IMR-90 (cell line): ENCODE measurements around the gene CTDP1. TPM values are rescaled to one million over a fixed set of nuclear protein-coding genes. Genes with fewer than 3 reads are reported as not detected.

Experiments
- ATAC-seq: fragments of 200-7000 bp; cut with Tn5 transposase; 2 replicates; pipeline ENCODE4 v1.9.1; 2020; ENCODE audit warnings: low read depth, mild to moderate bottlenecking, moderate library complexity
- BruUV-seq: library from RNA; stranded (reverse); fragments of 400-500 nt; replicated peaks from 2 replicates; lab custom pipeline; 2021; lab: Mats Ljungman, UMichigan
- CTCF ChIA-PET: fragments of 300-600 bp; formaldehyde crosslinking; extraction: SDS; loops from one replicate; lab custom pipeline; 2021; ENCODE audit warnings: antibody characterized with exemption; lab: Yijun Ruan, JAX
- POLR2A ChIA-PET: fragments of 300-600 bp; sonication (Branson Sonifier 250); formaldehyde crosslinking; loops from one replicate; lab custom pipeline; 2022; ENCODE audit warnings: antibody characterized with exemption; ENCODE audit not compliant: unreplicated experiment; lab: Charles Lee
- DNase-seq: peaks from one replicate; pipeline ENCODE4 v3.0.0; 2013
- H2AFZ ChIP-seq: replicated peaks from 2 replicates; pipeline ENCODE3; 2013; ENCODE audit warnings: low read length, mild to moderate bottlenecking; ENCODE audit not compliant: poor library complexity
- H2AK5ac ChIP-seq: 2 replicates; pipeline ENCODE4 v1.6.1; 2013; ENCODE audit warnings: low read depth, low read length, inconsistent platforms
- H2AK9ac ChIP-seq: replicated peaks from 2 replicates; pipeline ENCODE3; 2013; ENCODE audit warnings: mild to moderate bottlenecking, low read depth, low read length, moderate library complexity; ENCODE audit not compliant: poor library complexity
- H2BK120ac ChIP-seq: 2 replicates; pipeline ENCODE4 v1.6.1; 2013; ENCODE audit warnings: low read depth, low read length, inconsistent platforms
- H2BK15ac ChIP-seq: 3 replicates; pipeline ENCODE4 v1.6.1; 2013; ENCODE audit warnings: low read depth, low read length, inconsistent platforms
- H2BK20ac ChIP-seq: 2 replicates; pipeline ENCODE4 v1.6.1; 2013; ENCODE audit warnings: low read depth, mild to moderate bottlenecking, inconsistent platforms, low read length, moderate library complexity
- H2BK5ac ChIP-seq: 2 replicates; pipeline ENCODE4 v1.6.1; 2013; ENCODE audit warnings: mild to moderate bottlenecking, low read depth, low read length, inconsistent platforms; ENCODE audit not compliant: poor library complexity, severe bottlenecking
- H3K14ac ChIP-seq: replicated peaks from 2 replicates; pipeline ENCODE4 v1.6.1; 2013; ENCODE audit warnings: low read depth, low read length, inconsistent platforms
- H3K18ac ChIP-seq: 2 replicates; pipeline ENCODE4 v1.6.1; 2013; ENCODE audit warnings: low read depth, low read length, control low read depth
- H3K23ac ChIP-seq: 2 replicates; pipeline ENCODE4 v1.6.1; 2013; ENCODE audit warnings: low read depth, low read length, inconsistent platforms
- H3K27ac ChIP-seq: 2 replicates; pipeline ENCODE4 v1.5.1; 2013; ENCODE audit warnings: mild to moderate bottlenecking, control low read depth, low read length; ENCODE audit not compliant: insufficient read depth
- H3K27me3 ChIP-seq: 2 replicates; pipeline ENCODE4 v1.6.1; 2013; ENCODE audit warnings: low read length; ENCODE audit not compliant: control insufficient read depth, insufficient read depth
- H3K36me3 ChIP-seq: 2 replicates; pipeline ENCODE4 v1.6.1; 2013; ENCODE audit warnings: low read length, mixed read lengths; ENCODE audit not compliant: control insufficient read depth, insufficient read depth
- H3K4ac ChIP-seq: 2 replicates; pipeline ENCODE4 v1.6.1; 2013; ENCODE audit warnings: low read depth, low read length, inconsistent platforms
- H3K4me1 ChIP-seq: 2 replicates; pipeline ENCODE4 v1.6.1; 2013; ENCODE audit warnings: low read length, mixed read lengths; ENCODE audit not compliant: control insufficient read depth, insufficient read depth
- H3K4me2 ChIP-seq: 2 replicates; pipeline ENCODE4 v1.6.1; 2013; ENCODE audit warnings: low read depth, mild to moderate bottlenecking, control low read depth, low read length, moderate library complexity
- H3K4me3 ChIP-seq: 2 replicates; pipeline ENCODE4 v1.5.1; 2013; ENCODE audit warnings: low read depth, mild to moderate bottlenecking, control low read depth, low read length, moderate library complexity; ENCODE audit not compliant: insufficient read depth
- H3K56ac ChIP-seq: 2 replicates; pipeline ENCODE4 v1.6.1; 2013; ENCODE audit warnings: low read length, inconsistent platforms; ENCODE audit not compliant: insufficient read depth; ENCODE audit errors: extremely low read depth
- H3K79me1 ChIP-seq, 2 experiments: 2 replicates each; pipeline ENCODE4 v1.6.1; 2013; ENCODE audit warnings: low read length in 2 of 2, inconsistent platforms in 1 of 2, low read depth in 1 of 2
- H3K9ac ChIP-seq: 2 replicates; pipeline ENCODE4 v1.6.1; 2013; ENCODE audit warnings: low read depth, low read length, control low read depth
- H3K9me1 ChIP-seq: 2 replicates; pipeline ENCODE4 v1.6.1; 2013; ENCODE audit warnings: low read length, inconsistent platforms; ENCODE audit not compliant: insufficient read depth
- H3K9me3 ChIP-seq: 2 replicates; pipeline ENCODE4 v1.6.1; 2013; ENCODE audit warnings: low read length; ENCODE audit not compliant: control insufficient read depth, insufficient read depth
- H4K20me1 ChIP-seq: 2 replicates; pipeline ENCODE4 v1.6.1; 2013; ENCODE audit warnings: low read length, inconsistent platforms; ENCODE audit not compliant: insufficient read depth
- H4K5ac ChIP-seq: 2 replicates; pipeline ENCODE4 v1.6.1; 2013; ENCODE audit warnings: mild to moderate bottlenecking, low read depth, low read length, control low read depth
- H4K8ac ChIP-seq, 2 experiments: 2 replicates each; pipeline ENCODE4 v1.6.1; 2013; ENCODE audit warnings: low read depth in 2 of 2, low read length in 2 of 2, control low read depth in 1 of 2, inconsistent platforms in 1 of 2
- H4K91ac ChIP-seq: 2 replicates; pipeline ENCODE4 v1.6.1; 2013; ENCODE audit warnings: low read depth, low read length, inconsistent platforms; ENCODE audit not compliant: insufficient read depth
- BHLHE40 ChIP-seq: fragments of 150-350 bp; IDR thresholded peaks from 2 replicates; pipeline ENCODE4 v1.6.1; 2016; ENCODE audit warnings: mild to moderate bottlenecking, low read depth, low read length
- CEBPB ChIP-seq: IDR thresholded peaks from 2 replicates; pipeline ENCODE4 v1.6.1; 2012; ENCODE audit warnings: low read depth, low read length, improper control_type of control experiment
- CHD1 ChIP-seq: IDR thresholded peaks from 2 replicates; pipeline ENCODE4 v1.6.1; 2012; ENCODE audit warnings: low read depth, low read length, improper control_type of control experiment
- MAFK ChIP-seq: IDR thresholded peaks from 2 replicates; pipeline ENCODE4 v1.6.1; 2012; ENCODE audit warnings: low read depth, low read length, improper control_type of control experiment
- MAZ ChIP-seq: IDR thresholded peaks from 2 replicates; pipeline ENCODE4 v1.6.1; 2012; ENCODE audit warnings: low read depth, mild to moderate bottlenecking, low read length, improper control_type of control experiment, moderate library complexity, borderline replicate concordance
- MXI1 ChIP-seq: IDR thresholded peaks from 2 replicates; pipeline ENCODE4 v1.6.1; 2012; ENCODE audit warnings: low read depth, mild to moderate bottlenecking, low read length, moderate library complexity, borderline replicate concordance
- NFE2L2 ChIP-seq: fragments of 150-350 bp; IDR thresholded peaks from 2 replicates; pipeline ENCODE4 v1.6.1; 2016; ENCODE audit warnings: low read depth, mild to moderate bottlenecking, low read length
- POLR2A ChIP-seq: IDR thresholded peaks from 2 replicates; pipeline ENCODE4 v1.6.1; 2012; ENCODE audit warnings: mild to moderate bottlenecking, low read depth, low read length
- RCOR1 ChIP-seq: IDR thresholded peaks from 2 replicates; pipeline ENCODE4 v1.6.1; 2012; ENCODE audit warnings: mild to moderate bottlenecking, low read length, improper control_type of control experiment; ENCODE audit not compliant: insufficient replicate concordance
- WGBS, 2 experiments: methylation state at CpG; one replicate each; pipeline versions ENCODE4 v1.1.5 to v1.1.7; 2013; ENCODE audit warnings: missing lambda C conversion rate in 2 of 2; ENCODE audit not compliant: insufficient read length in 1 of 2; ENCODE audit errors: extremely low coverage in 2 of 2; 5-methylcytosine and 5-hydroxymethylcytosine counted together
- dilution Hi-C: fragments of 300-500 bp; cut with HindIII; formaldehyde crosslinking; loops from one replicate; pipeline ENCODE4 v1.14.3; 2018; ENCODE audit warnings: low sequenced_read_pairs; ENCODE audit not compliant: unreplicated experiment
- in situ Hi-C: fragments of 300-500 bp; cut with MboI; formaldehyde crosslinking; loops from 3 replicates; pipeline ENCODE4 v1.14.3; 2019; ENCODE audit warnings: low sequenced_read_pairs, inconsistent platforms, mixed read lengths
- intact Hi-C: fragments of 100-400 bp; cut with micrococcal nuclease; formaldehyde crosslinking; loops from 2 replicates; pipeline ENCODE4 v1.10.0; 2022
- polyA plus RNA-seq, 3 experiments: library from polyadenylated mRNA; depleted of rRNA; stranded (reverse); fragments of >200 nt; gene quantifications; 2 replicates each; pipeline ENCODE4 v1.2.3, GENCODE V29; 2012; ENCODE audit warnings: low replicate concordance in 1 of 3
- total RNA-seq: library from RNA; depleted of rRNA; stranded (reverse); fragments of >200 nt; gene quantifications from 2 replicates; pipeline ENCODE4 v1.2.3, GENCODE V29; 2012
- TF ChIP-seq, protein P1 (sequence below): conservative IDR thresholded peaks from 2 replicates; pipeline ENCODE4 v1.5.1; 2012; ENCODE audit warnings: mild to moderate bottlenecking, low read depth, low read length, improper control_type of control experiment

The CTDP1 gene
- total and polyA plus RNA-seq, 2 of the 4 experiments (the other 2 are of a cell fraction) = 13.4 to 17.6 TPM

DNA sequence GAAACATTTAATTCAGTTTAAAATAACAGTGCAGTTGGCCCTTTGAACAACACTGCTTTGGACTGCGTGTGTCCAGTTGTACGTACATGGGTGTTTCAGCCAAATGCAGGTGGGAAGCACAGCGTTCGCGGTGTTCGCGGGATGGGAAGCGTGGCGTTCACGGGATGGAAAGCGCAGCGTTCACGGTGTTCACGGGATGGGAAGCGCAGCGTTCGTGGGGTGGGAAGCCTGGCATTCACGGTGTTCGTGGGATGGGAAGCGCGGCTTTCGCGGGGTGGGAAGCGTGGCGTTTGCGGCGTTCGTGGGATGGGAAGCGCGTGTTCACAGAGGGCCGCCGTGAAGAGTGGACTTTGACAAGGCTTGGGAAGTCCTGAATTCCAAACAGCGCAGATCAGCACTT is 47.6 kb downstream of the CTDP1 start:
- no peak overlapping the region for H2BK20ac ChIP-seq
- peaks cover 29% of the 10 kb centered on the region for H3K9me3 ChIP-seq
- no peak overlapping the region for H4K5ac ChIP-seq
- no peak overlapping the region for H3K9ac ChIP-seq
- no peaks in the 10 kb centered on the region for H3K27me3 ChIP-seq
- H3K56ac ChIP-seq = no peak overlapping the region
- ChIA-PET CTCF (no interaction called here), POLR2A (no interaction called here)
- no peak overlapping the region for H3K23ac ChIP-seq
- TF ChIP-seq POLR2A (no peak), MAFK (no peak), RCOR1 (no peak), MXI1 (no peak), CHD1 (no peak), MAZ (no peak), CEBPB (no peak), NFE2L2 (no peak), BHLHE40 (no peak)
- TF ChIP-seq, protein P1, sequence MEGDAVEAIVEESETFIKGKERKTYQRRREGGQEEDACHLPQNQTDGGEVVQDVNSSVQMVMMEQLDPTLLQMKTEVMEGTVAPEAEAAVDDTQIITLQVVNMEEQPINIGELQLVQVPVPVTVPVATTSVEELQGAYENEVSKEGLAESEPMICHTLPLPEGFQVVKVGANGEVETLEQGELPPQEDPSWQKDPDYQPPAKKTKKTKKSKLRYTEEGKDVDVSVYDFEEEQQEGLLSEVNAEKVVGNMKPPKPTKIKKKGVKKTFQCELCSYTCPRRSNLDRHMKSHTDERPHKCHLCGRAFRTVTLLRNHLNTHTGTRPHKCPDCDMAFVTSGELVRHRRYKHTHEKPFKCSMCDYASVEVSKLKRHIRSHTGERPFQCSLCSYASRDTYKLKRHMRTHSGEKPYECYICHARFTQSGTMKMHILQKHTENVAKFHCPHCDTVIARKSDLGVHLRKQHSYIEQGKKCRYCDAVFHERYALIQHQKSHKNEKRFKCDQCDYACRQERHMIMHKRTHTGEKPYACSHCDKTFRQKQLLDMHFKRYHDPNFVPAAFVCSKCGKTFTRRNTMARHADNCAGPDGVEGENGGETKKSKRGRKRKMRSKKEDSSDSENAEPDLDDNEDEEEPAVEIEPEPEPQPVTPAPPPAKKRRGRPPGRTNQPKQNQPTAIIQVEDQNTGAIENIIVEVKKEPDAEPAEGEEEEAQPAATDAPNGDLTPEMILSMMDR = no peak
- no peak overlapping the region for H3K14ac ChIP-seq
- H3K4me1 ChIP-seq = no peaks in the 10 kb centered on the region
- no peak overlapping the region for H2BK15ac ChIP-seq
- intact Hi-C loops = no loop called here
- H2AK9ac ChIP-seq = no peak overlapping the region
- DNase-seq (no peak), ATAC-seq (no peak)
- no peak overlapping the region for H2BK5ac ChIP-seq
- WGBS, 2 experiments = 98% methylated on average over 17 of the region's 33 CpGs; no CpG with 5 or more reads in 1 of the 2 experiments
- BruUV-seq = no TSS peak
- H3K27ac ChIP-seq = no peak overlapping the region
- peaks cover 22 to 50% of the 10 kb centered on the region in 2 experiments for H3K79me1 ChIP-seq
- no peak overlapping the region for H2AFZ ChIP-seq
- in situ Hi-C loops = no loop called here
- dilution Hi-C loops = no loop called here
- no peak overlapping the region for H2BK120ac ChIP-seq
- peaks cover 3% of the 10 kb centered on the region; the same call in 1 of the 2 replicates for H3K9me1 ChIP-seq
- H4K8ac ChIP-seq = no peak overlapping the region
- H3K36me3 ChIP-seq = peaks cover 67% of the 10 kb centered on the region
- no peak overlapping the region for H3K18ac ChIP-seq
- H3K4me3 ChIP-seq = no peak overlapping the region
- no peak overlapping the region for H2AK5ac ChIP-seq
- no peak overlapping the region for H3K4me2 ChIP-seq
- no peaks in the 10 kb centered on the region for H4K20me1 ChIP-seq
- H3K4ac ChIP-seq = no peak overlapping the region
- no peak overlapping the region for H4K91ac ChIP-seq
